Skeletal muscle tissue (tissue), 4 donors: ENCODE results near the gene SKI. TPM values are rescaled to one million over a fixed set of nuclear protein-coding genes. Genes with fewer than 3 reads are reported as not detected.
A peak's percentile ranks its signal among the peaks of the same experiment; 100 is the strongest.

ENCODE experiments used
- H3K27ac ChIP-seq: one replicate; pipeline ENCODE4 v1.7.0; 2013; ENCODE audit warnings: mild to moderate bottlenecking, low read depth, low read length, inconsistent platforms
- H3K27me3 ChIP-seq, 3 donors: one replicate each; pipeline ENCODE4 v1.7.0; 2013; ENCODE audit warnings: low read length in 3 of 3; ENCODE audit not compliant: control insufficient read depth in 3 of 3, insufficient read depth in 3 of 3
- H3K36me3 ChIP-seq, 3 donors: one replicate each; pipeline ENCODE4 v1.7.0; 2013; ENCODE audit warnings: low read length in 3 of 3; ENCODE audit not compliant: control insufficient read depth in 3 of 3, insufficient read depth in 3 of 3
- H3K4me1 ChIP-seq, 3 donors: one replicate each; pipeline ENCODE4 v1.7.0; 2013; ENCODE audit warnings: low read length in 3 of 3, mild to moderate bottlenecking in 3 of 3; ENCODE audit not compliant: control insufficient read depth in 3 of 3, insufficient read depth in 3 of 3
- H3K4me3 ChIP-seq, 3 donors: one replicate each; pipeline ENCODE4 v1.7.0; 2013; ENCODE audit warnings: low read length in 3 of 3
- H3K9ac ChIP-seq, 3 donors: one replicate each; pipeline ENCODE4 v1.7.0; 2013; ENCODE audit warnings: low read length in 3 of 3, mild to moderate bottlenecking in 3 of 3, moderate library complexity in 2 of 3, low read depth in 1 of 3
- H3K9me3 ChIP-seq, 3 donors: one replicate each; pipeline ENCODE4 v1.7.0; 2013; ENCODE audit warnings: low read length in 3 of 3; ENCODE audit not compliant: control insufficient read depth in 3 of 3
- total RNA-seq: library from RNA; depleted of rRNA; stranded (reverse); fragments of >200 nt; gene quantifications from one replicate; pipeline ENCODE4 v1.2.3, GENCODE V29; 2014
- donor health status: Osteomylitis.

Gene SKI
- total RNA-seq, 1 donor from 2014 or later = 19.3 TPM

DNA sequence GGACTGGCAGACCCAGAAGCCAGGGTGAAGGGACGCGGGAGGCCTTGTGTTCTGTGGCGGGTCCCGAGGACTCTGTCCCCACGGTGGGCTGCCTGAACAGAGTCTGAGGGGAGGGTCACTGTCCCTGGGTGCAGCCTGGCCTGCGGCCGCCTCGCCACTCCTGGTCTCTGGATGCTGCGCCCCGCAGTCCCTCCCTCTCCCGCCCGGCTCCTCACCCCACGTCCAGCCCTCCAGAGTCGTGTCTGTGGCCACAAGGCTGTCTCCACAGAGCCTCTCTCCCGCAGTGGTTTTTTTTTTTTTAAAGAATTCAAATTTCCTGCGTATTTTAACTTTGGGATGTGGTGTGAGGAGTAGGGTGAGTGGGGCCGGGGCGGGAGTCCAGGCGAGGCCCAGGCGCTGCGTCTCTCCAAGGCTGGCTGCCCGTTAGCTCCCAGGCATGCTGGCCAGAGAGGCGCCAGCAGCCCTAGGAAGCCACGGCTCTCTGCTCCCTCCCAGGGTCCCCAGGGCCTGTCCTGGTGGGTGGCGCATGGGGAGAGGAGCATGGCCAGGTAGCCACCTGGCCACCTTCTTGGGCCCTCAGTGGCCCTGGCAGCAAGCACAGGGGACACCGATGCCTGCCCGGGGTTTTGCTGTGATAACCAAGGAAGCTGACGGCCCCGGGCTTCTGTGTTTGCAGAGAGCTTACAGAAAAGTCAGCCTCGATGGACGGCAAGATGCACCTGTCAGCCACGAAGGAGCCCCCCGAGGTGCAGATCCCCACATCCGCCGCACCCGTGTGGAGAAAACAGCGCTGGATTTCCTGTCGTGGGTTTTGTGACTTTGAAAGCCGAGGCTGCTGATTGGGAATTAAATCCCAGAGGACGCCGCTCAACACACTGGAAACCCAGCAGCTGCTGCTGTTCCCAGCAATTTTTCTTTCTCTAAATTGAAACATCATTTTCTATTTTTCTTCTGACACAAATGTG is 90.5 kb downstream of the SKI start:
- Histone ChIP-seq H3K4me3 (no peak overlapping the region), H3K9ac (peak overlapping the region in 2 of 3 donors; percentile 6 to 50), H3K36me3 (no peaks in the 10 kb centered on the region), H3K27ac (peak overlapping the region; percentile 76), H3K27me3 (peaks cover 6 to 32% (median 27%) of the 10 kb centered on the region in 3 donors), H3K9me3 (no peaks in the 10 kb centered on the region), H3K4me1 (peaks cover 52 to 65% (median 56%) of the 10 kb centered on the region in 3 donors)

DNA sequence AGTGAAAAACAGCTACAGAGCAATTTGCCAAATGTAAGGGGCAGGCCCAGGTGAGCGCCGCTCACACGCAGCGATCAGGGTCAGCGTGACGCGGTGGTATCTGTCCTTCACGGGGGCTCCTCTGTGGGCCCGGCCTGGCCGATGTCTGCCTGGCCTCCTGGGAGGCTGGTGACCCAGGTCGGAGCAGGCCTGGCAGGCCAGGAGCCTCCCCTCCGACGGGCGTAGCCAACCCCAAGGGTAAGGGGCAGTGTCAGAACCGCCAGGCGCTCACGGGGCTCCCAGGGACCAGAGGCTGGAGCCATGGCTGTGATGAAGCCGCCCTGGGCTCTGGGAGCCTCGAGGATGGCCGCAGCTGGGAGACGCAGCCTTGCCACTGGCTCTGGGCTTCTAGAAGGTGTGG is 91.2 kb downstream of the SKI start:
- H3K9ac ChIP-seq = peak overlapping the region in 1 of 3 donors; percentile 25
- no peak overlapping the region for H3K4me3 ChIP-seq
- H3K27me3 ChIP-seq = peaks cover 6 to 32% (median 27%) of the 10 kb centered on the region in 3 donors
- peaks cover 49 to 59% (median 49%) of the 10 kb centered on the region in 3 donors for H3K4me1 ChIP-seq
- no peaks in the 10 kb centered on the region for H3K9me3 ChIP-seq
- peak overlapping the region; percentile 76 for H3K27ac ChIP-seq
- H3K36me3 ChIP-seq = no peaks in the 10 kb centered on the region

DNA sequence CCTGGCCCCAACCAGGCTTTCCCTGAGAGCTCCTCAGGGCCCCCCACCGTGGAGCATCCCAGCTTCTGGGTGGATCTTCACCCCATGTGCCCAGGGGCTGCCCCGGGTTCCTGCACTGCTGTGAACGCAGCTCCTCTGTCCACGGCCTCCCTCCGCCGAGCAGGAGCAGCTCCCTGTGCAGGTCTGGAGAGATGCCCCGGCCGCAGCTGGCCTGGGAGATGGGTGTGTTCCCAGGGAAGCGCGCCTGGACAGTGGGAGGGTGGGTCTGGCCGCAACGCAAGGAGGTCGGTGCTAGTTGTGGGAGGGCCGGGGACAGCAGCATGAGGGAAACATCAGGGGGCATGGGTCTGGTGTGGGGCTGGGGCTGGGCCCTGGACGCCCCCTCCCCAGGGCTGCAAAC is 91.9 kb downstream of the SKI start:
- Histone ChIP-seq H3K27ac (no peak overlapping the region), H3K4me1 (peaks cover 49 to 59% (median 49%) of the 10 kb centered on the region in 3 donors)

DNA sequence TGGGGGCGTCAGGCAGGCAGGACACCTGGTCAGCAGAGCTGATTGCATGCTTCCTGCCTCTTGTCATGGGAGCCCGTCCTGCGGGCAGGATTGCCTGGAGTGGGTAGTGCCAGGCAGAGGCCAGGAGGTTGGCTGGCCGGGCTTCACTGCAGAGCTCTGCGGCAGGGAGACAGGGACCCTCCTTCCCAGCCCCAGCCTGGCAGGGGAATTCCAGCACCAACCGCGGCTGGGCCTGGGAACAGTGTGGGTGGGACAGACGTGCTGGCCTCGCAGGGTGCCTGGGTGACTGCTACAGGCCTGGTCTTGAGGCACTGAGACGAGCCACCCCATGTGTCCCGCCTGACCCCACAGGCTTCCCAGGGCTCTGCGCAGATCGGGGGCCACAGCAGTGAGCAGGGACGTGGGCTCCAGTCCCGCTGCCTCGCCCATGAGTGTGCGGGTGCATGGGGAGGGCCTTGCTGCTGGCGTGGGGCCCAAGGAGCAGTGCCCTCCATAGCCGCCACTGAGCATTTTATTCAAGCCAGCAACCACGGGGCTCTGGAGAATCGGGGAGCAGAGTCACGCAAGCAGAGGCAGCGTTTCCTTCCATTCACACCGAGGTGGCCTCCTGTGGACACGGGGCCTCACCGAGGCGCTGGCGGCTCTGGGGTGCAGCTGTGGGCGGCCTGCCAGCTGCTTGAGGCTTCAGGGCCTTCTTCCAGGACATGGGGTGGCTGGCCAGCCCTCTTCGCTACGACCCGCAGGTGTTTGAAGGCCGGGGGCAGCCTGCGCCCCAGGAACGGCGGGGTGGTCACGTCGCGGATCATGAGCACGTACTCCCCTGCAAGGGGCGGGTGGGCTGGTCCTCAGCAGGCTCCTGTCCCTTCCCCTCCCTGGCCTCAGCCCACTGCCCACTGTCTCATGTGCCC is 92.9 kb downstream of the SKI start:
- Histone ChIP-seq H3K27me3 (peaks cover 4 to 34% (median 27%) of the 10 kb centered on the region in 3 donors), H3K4me3 (peak overlapping the region in 1 of 3 donors; percentile 22), H3K36me3 (no peaks in the 10 kb centered on the region), H3K27ac (peak overlapping the region; percentile 76), H3K4me1 (peaks cover 40 to 56% (median 46%) of the 10 kb centered on the region in 3 donors), H3K9ac (peak overlapping the region in 2 of 3 donors; percentile 50 to 70), H3K9me3 (no peaks in the 10 kb centered on the region)

More for the DNA sequence above, 91.9 kb downstream of the SKI start:
- H3K9me3 ChIP-seq = no peaks in the 10 kb centered on the region
- H3K36me3 ChIP-seq = no peaks in the 10 kb centered on the region
- H3K9ac ChIP-seq = no peak overlapping the region
- peaks cover 6 to 32% (median 27%) of the 10 kb centered on the region in 3 donors for H3K27me3 ChIP-seq
- H3K4me3 ChIP-seq = no peak overlapping the region

DNA sequence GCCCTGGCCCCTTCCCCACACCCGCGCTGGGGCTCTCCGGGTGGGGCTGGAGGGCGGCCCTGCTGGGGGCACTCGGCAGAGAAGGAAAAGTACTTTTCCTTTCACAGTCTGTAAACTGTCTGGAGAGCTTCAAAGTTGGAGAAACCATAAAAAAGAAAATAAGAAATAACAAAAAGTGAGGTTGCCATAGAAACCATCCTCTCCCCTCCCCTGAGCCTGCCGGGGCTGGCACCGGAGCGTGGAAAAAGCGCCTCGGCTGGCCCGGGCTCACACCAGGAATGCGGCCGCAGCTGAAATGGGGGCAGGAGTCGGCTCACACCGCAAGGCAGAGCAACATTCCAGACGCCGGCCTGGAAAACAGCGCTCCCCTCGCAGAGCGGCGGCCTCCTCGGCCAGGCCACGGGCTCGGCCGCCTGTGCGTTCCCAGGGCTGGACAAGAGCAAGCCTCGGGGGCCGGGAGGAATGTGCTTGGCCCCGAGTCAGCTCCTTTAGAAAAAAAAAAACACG is 94.0 kb downstream of the SKI start:
- Histone ChIP-seq H3K4me3 (peak overlapping the region in 1 of 3 donors; percentile 41), H3K27ac (peak overlapping the region; percentile 76), H3K4me1 (peaks cover 37 to 49% (median 40%) of the 10 kb centered on the region in 3 donors)

DNA sequence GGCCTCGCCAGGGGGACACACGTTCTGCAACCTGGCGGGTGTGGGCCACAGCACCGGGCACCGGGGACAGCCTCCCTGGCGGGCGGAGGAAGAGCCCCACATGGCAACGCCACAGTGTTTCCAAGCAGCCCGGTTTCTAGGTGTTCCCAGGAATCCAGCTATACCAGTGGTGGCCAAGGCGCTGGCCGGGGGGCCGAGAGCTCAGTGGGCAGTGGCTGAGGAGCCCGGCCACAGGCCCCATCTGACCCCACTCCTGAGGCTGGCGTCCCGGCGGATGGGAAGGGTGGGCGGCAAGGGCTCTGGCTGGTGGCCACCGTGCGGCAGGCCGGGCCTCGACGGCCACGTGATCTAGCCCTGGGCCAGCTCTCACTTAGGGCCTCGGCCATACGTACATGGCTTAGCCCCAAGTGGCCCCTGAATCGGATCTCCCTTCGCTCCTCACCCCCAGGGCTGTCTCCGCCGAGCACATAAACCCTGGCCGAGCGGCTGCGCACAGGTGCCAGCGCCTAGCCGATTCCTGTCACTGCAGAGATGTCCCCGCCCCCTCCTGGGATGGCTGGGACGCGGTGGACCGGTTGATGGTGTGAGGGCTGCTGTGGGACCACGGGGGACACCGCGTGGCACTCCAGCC is 94.6 kb downstream of the SKI start:
- H3K9ac ChIP-seq = peak overlapping the region; percentile 10 to 70 (median 38)
- H3K27ac ChIP-seq = peak overlapping the region; percentile 76
- H3K27me3 ChIP-seq = peaks cover 4 to 36% (median 23%) of the 10 kb centered on the region in 3 donors
- H3K4me3 ChIP-seq = no peak overlapping the region
- no peaks in the 10 kb centered on the region for H3K36me3 ChIP-seq
- no peaks in the 10 kb centered on the region for H3K9me3 ChIP-seq
- peaks cover 36 to 45% (median 36%) of the 10 kb centered on the region in 3 donors for H3K4me1 ChIP-seq

More for the DNA sequence above, 94.0 kb downstream of the SKI start:
- peaks cover 4 to 37% (median 27%) of the 10 kb centered on the region in 3 donors for H3K27me3 ChIP-seq
- no peaks in the 10 kb centered on the region for H3K36me3 ChIP-seq
- no peaks in the 10 kb centered on the region for H3K9me3 ChIP-seq
- peak overlapping the region in 2 of 3 donors; percentile 50 to 70 for H3K9ac ChIP-seq

DNA sequence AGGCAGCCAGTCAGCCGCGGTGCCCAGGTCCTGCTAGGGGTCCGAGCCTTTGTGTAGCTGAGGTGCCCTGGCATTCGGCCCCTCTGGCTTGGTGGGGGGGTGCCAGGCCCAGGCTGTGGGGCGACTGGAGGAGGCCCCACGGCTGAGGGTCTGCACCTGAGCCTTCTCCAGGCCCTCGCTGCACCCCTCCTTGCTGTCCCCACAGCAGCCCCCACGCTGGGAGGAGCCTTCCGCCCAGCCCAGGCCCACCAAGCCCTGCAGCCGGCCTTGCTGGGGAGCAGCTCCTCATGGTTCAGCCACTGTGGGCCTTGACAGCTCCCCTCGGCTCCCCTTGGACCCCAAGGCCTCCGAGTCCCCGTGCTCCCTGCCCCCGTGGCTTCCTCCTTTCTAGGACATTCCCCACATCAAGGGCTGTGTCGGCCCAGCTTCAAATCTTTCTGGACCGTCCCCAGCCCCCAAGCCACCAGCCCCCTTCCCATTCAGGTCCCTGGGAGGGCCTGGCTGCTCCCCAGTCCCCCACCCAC is 95.4 kb downstream of the SKI start:
- no peaks in the 10 kb centered on the region for H3K36me3 ChIP-seq
- H3K4me3 ChIP-seq = no peak overlapping the region
- H3K9ac ChIP-seq = peak overlapping the region in 1 of 3 donors; percentile 33
- peaks cover 31 to 41% (median 36%) of the 10 kb centered on the region in 3 donors for H3K4me1 ChIP-seq
- peak overlapping the region; percentile 76 for H3K27ac ChIP-seq
- H3K9me3 ChIP-seq = no peaks in the 10 kb centered on the region
- H3K27me3 ChIP-seq = peaks cover 4 to 30% (median 15%) of the 10 kb centered on the region in 3 donors

DNA sequence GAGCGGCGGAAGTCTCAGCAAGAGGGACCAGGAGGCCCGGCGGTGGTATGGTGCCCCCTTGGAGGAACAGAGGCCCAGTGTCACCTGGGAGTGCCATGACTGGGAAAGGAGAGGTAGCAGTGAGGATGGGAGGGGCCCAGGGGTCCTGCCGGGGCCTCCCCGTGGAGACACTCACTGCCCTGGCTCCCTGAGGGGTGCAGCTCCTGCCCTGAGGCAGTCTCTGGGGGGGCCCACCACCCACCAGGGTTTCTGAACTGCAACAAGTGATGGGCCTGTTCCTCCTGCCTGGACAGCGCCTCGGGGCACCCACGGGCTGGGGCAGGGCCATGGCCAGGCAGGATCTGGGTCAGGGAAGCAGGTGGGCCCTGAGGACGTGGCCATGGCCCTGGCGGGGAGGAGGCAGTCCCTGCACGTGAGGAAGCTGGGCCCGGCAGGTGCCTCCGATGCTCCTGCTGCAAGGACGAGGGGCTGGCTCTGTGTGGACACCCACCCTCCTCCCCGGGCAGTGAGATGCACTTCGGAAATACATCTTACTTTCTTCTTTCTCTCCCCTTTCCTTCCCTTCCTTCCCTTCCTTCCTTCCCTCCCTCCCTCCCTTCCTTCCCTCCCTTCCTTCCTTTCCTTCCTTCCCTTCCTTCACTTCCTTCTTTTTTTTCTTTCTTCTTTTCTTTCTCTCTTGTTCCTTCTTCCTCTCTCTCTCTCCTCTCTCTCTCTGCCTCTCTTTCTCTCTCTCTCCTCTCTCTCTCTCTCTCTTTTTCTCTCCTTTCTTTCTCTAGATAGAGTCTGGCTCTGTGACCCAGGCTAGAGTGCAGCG is 96.6 kb downstream of the SKI start:
- Histone ChIP-seq H3K4me3 (no peak overlapping the region), H3K9me3 (no peaks in the 10 kb centered on the region), H3K4me1 (peaks cover 21 to 31% (median 28%) of the 10 kb centered on the region in 3 donors), H3K36me3 (no peaks in the 10 kb centered on the region), H3K27ac (no peak overlapping the region), H3K27me3 (peaks cover 4 to 25% (median 8%) of the 10 kb centered on the region in 3 donors), H3K9ac (no peak overlapping the region)
